ENCODE results near the gene RIGI. TPM values are rescaled to one million over a fixed set of nuclear protein-coding genes. Genes with fewer than 3 reads are reported as not detected.

The RIGI gene
- total and polyA plus RNA-seq, 2 of the 13 experiments (the other 11 are each of a cell fraction or from before 2014, with no cell fraction given), result 3.0 to 8.2 TPM

DNA sequence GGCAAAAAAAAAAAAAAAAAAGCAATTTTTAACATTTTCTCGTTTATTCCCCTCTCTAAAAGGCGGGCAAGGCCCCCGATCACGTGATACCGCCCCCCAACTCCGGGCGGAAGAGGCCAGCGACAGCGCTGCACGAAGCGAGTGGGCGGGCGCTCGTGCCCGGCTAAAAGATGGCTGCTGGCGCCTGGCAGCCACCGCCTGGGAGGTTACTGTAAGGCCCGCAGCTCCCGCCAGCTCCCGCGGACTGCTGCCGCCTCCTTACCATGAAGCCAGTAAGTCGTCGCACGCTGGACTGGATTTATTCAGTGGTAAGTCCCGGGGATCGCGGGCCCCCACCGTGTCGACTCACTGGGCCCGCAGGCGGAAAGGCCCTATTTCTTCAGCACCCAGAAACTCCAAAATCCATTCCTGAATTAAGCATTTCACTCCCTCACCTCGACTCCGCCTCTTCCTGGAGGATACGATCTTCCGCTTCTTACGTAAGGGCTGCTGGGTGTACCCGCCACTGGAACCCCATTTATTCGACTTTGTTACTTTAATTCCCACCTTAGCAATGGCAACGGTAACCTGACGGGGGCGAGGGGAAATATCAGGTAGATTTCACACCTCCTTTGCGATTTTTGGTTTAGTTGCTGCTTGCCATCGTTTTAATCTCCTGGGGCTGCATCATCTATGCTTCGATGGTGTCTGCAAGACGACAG, 26.3 kb upstream of the RIGI start, which contains the start of the genes SMIM27 and TOPORS (continued):
- peak; percentile 53; the same call in 1 of the 2 replicates for TF ChIP-seq TSC22D2 (CRISPR knock-in tag; IDR thresholded peaks at IDR 0.05; ENCODE audit: borderline replicate concordance)
- TF ChIP-seq SMAD9 (CRISPR knock-in tag; IDR thresholded peaks at IDR 0.05), result peak; percentile 72; the same call in 1 of the 2 replicates
- TF ChIP-seq, protein P1, sequence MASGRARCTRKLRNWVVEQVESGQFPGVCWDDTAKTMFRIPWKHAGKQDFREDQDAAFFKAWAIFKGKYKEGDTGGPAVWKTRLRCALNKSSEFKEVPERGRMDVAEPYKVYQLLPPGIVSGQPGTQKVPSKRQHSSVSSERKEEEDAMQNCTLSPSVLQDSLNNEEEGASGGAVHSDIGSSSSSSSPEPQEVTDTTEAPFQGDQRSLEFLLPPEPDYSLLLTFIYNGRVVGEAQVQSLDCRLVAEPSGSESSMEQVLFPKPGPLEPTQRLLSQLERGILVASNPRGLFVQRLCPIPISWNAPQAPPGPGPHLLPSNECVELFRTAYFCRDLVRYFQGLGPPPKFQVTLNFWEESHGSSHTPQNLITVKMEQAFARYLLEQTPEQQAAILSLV (CRISPR knock-in tag; IDR thresholded peaks at IDR 0.05; ENCODE audit: borderline replicate concordance), result peak; percentile 85; the same call in 1 of the 2 replicates
- TF ChIP-seq CCDC6 (CRISPR knock-in tag; IDR thresholded peaks at IDR 0.05), result peak; percentile 46; the same call in 1 of the 2 replicates
- no peak for TF ChIP-seq ZNF616 (CRISPR knock-in tag; IDR thresholded peaks at IDR 0.05; ENCODE audit: low read depth)
- TF ChIP-seq, protein P2, sequence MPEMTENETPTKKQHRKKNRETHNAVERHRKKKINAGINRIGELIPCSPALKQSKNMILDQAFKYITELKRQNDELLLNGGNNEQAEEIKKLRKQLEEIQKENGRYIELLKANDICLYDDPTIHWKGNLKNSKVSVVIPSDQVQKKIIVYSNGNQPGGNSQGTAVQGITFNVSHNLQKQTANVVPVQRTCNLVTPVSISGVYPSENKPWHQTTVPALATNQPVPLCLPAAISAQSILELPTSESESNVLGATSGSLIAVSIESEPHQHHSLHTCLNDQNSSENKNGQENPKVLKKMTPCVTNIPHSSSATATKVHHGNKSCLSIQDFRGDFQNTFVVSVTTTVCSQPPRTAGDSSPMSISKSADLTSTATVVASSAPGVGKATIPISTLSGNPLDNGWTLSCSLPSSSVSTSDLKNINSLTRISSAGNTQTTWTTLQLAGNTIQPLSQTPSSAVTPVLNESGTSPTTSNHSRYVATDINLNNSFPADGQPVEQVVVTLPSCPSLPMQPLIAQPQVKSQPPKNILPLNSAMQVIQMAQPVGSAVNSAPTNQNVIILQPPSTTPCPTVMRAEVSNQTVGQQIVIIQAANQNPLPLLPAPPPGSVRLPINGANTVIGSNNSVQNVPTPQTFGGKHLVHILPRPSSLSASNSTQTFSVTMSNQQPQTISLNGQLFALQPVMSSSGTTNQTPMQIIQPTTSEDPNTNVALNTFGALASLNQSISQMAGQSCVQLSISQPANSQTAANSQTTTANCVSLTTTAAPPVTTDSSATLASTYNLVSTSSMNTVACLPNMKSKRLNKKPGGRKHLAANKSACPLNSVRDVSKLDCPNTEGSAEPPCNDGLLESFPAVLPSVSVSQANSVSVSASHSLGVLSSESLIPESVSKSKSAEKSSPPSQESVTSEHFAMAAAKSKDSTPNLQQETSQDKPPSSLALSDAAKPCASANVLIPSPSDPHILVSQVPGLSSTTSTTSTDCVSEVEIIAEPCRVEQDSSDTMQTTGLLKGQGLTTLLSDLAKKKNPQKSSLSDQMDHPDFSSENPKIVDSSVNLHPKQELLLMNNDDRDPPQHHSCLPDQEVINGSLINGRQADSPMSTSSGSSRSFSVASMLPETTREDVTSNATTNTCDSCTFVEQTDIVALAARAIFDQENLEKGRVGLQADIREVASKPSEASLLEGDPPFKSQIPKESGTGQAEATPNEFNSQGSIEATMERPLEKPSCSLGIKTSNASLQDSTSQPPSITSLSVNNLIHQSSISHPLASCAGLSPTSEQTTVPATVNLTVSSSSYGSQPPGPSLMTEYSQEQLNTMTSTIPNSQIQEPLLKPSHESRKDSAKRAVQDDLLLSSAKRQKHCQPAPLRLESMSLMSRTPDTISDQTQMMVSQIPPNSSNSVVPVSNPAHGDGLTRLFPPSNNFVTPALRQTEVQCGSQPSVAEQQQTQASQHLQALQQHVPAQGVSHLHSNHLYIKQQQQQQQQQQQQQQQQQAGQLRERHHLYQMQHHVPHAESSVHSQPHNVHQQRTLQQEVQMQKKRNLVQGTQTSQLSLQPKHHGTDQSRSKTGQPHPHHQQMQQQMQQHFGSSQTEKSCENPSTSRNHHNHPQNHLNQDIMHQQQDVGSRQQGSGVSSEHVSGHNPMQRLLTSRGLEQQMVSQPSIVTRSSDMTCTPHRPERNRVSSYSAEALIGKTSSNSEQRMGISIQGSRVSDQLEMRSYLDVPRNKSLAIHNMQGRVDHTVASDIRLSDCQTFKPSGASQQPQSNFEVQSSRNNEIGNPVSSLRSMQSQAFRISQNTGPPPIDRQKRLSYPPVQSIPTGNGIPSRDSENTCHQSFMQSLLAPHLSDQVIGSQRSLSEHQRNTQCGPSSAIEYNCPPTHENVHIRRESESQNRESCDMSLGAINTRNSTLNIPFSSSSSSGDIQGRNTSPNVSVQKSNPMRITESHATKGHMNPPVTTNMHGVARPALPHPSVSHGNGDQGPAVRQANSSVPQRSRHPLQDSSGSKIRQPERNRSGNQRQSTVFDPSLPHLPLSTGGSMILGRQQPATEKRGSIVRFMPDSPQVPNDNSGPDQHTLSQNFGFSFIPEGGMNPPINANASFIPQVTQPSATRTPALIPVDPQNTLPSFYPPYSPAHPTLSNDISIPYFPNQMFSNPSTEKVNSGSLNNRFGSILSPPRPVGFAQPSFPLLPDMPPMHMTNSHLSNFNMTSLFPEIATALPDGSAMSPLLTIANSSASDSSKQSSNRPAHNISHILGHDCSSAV (CRISPR knock-in tag; IDR thresholded peaks at IDR 0.05; ENCODE audit: borderline replicate concordance), result no peak
- TF ChIP-seq DR1 (CRISPR knock-in tag; IDR thresholded peaks at IDR 0.05), result 0 out of 2 replicates have a peak, but pooled peaks have one; percentile 39
- TF ChIP-seq NRL (CRISPR knock-in tag; IDR thresholded peaks at IDR 0.05; ENCODE audit: borderline replicate concordance), result peak; percentile 86; the same call in 1 of the 2 replicates
- TF ChIP-seq DNMT1 (CRISPR knock-in tag; IDR thresholded peaks at IDR 0.05), result no peak
- TF ChIP-seq ZNF839 (CRISPR knock-in tag; IDR thresholded peaks at IDR 0.05; ENCODE audit: borderline replicate concordance), result no peak
- TF ChIP-seq, protein P3, sequence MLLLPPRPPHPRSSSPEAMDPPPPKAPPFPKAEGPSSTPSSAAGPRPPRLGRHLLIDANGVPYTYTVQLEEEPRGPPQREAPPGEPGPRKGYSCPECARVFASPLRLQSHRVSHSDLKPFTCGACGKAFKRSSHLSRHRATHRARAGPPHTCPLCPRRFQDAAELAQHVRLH (CRISPR knock-in tag; IDR thresholded peaks at IDR 0.05; ENCODE audit: borderline replicate concordance, low read depth), result peak; percentile 86; the same call in 1 of the 2 replicates
- TF ChIP-seq SOX6 (IDR thresholded peaks at IDR 0.05), result no peak
- peak; percentile 63 for TF ChIP-seq SOX6 (CRISPR knock-in tag; IDR thresholded peaks at IDR 0.05)
- TF ChIP-seq ZNF777 (CRISPR knock-in tag; IDR thresholded peaks at IDR 0.05), result no peak
- no peak for TF ChIP-seq MAF1 (CRISPR knock-in tag; IDR thresholded peaks at IDR 0.05; ENCODE audit: borderline replicate concordance)

Data from HepG2 (cell line).